ENCODE measurements around the gene APH1B.

GRCh38 chr15:63341898-63342297 is 64.5 kb downstream of the APH1B start:
- no peak for TF ChIP-seq CTCF (IDR thresholded peaks at IDR 0.05; ENCODE audit: low read depth, low read length)
- no peak for TF ChIP-seq EZH2phosphoT487 (IDR thresholded peaks at IDR 0.05; ENCODE audit: low read depth)

Data from OCI-LY3 (cell line).